ENCODE measurements around the gene SKIC8. TPM values are rescaled to one million over a fixed set of nuclear protein-coding genes. Genes with fewer than 3 reads are reported as not detected.

SKIC8 gene
- total and polyA plus RNA-seq, 2 experiments from 2014 or later: 60.6 to 70.2 TPM

DNA sequence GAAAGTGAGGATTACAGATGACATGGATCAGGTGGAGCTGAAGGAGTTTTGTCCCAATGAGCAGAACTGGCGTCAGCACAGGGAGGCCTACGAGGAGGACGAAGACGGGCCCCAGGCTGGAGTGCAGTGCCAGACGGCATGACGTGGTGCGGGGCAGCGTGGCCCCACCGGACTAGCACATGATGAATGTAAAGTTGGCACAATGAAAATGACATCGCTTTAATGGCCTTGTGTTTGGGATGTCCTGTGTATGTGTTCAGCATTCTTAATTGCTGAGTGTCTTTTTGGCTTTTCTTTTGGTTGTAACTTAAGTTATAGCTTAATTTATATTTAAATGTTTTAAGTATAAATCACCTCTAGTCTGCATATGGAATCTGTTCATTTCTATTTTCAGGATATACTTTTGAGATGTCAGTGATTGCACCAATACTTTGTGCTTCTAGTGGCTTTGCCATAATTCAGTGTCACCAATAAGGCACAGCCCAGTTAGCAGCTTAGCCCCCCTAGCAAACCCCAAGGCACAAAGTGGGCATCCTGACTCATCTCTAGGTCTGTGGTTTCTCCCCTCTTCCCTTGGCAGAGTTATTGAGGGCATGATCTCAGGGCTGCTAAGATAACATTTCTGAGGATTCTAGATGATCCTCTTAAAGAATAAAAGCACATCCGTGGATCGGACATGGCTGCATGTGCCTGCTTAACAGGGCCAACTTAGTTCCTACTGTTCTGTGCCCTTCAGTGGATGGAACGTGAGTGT lies 18.9 kb downstream of the SKIC8 start:
- no peaks in the 10 kb centered on the region for H3K27me3 ChIP-seq
- no peak overlapping the region for H3K27ac ChIP-seq
- H4K20me1 ChIP-seq (ENCODE audit: insufficient read depth, poor library complexity, severe bottlenecking): no peaks in the 10 kb centered on the region
- no peak overlapping the region for H2AFZ ChIP-seq
- no peaks in the 10 kb centered on the region for H3K9me2 ChIP-seq (replicated peaks; ENCODE audit: insufficient read depth)
- H3K4me1 ChIP-seq (ENCODE audit: insufficient read depth): no peaks in the 10 kb centered on the region
- no peak overlapping the region for H3K4me3 ChIP-seq
- no peaks in the 10 kb centered on the region for H3K79me2 ChIP-seq
- no peak for TF ChIP-seq CTCF (IDR thresholded peaks at IDR 0.05; ENCODE audit: poor library complexity)
- TF ChIP-seq EZH2 (IDR thresholded peaks at IDR 0.05; ENCODE audit: borderline replicate concordance): no peak
- no peak for TF ChIP-seq EZH2phosphoT487 (IDR thresholded peaks at IDR 0.05; ENCODE audit: low read depth, severe bottlenecking, unreplicated experiment)
- no peak for DNase-seq (ENCODE audit: low spot score)
- no peaks in the 10 kb centered on the region for H3K9me3 ChIP-seq (ENCODE audit: low read depth)
- H3K36me3 ChIP-seq (replicated peaks; ENCODE audit: insufficient read depth, low read depth): no peaks in the 10 kb centered on the region
- 96% methylated on average over 13 of the region's 13 CpGs for WGBS (ENCODE audit: low lambda C conversion rate, missing lambda C conversion rate)
- no peak overlapping the region for H3K4me2 ChIP-seq

GRCh38 chr15:78276064-78276943 lies 23.1 kb downstream of the SKIC8 start:
- no peak overlapping the region for H3K4me3 ChIP-seq
- H4K20me1 ChIP-seq (ENCODE audit: insufficient read depth, poor library complexity, severe bottlenecking): no peaks in the 10 kb centered on the region
- H3K36me3 ChIP-seq (replicated peaks; ENCODE audit: insufficient read depth, low read depth): no peaks in the 10 kb centered on the region
- H3K27ac ChIP-seq: peak overlapping the region; percentile 13
- no peak for TF ChIP-seq EZH2phosphoT487 (IDR thresholded peaks at IDR 0.05; ENCODE audit: low read depth, severe bottlenecking, unreplicated experiment)
- no peak for TF ChIP-seq CTCF (IDR thresholded peaks at IDR 0.05; ENCODE audit: poor library complexity)
- TF ChIP-seq EZH2 (IDR thresholded peaks at IDR 0.05; ENCODE audit: borderline replicate concordance): no peak
- WGBS (ENCODE audit: low lambda C conversion rate, missing lambda C conversion rate): 79% methylated on average over 6 of the region's 6 CpGs
- no peaks in the 10 kb centered on the region for H3K79me2 ChIP-seq
- no peak for DNase-seq (ENCODE audit: low spot score)
- no peak overlapping the region for H3K4me2 ChIP-seq
- no peaks in the 10 kb centered on the region for H3K9me2 ChIP-seq (replicated peaks; ENCODE audit: insufficient read depth)
- H3K4me1 ChIP-seq (ENCODE audit: insufficient read depth): no peaks in the 10 kb centered on the region
- H3K27me3 ChIP-seq: no peaks in the 10 kb centered on the region
- no peaks in the 10 kb centered on the region for H3K9me3 ChIP-seq (ENCODE audit: low read depth)
- H2AFZ ChIP-seq: no peak overlapping the region

DNA sequence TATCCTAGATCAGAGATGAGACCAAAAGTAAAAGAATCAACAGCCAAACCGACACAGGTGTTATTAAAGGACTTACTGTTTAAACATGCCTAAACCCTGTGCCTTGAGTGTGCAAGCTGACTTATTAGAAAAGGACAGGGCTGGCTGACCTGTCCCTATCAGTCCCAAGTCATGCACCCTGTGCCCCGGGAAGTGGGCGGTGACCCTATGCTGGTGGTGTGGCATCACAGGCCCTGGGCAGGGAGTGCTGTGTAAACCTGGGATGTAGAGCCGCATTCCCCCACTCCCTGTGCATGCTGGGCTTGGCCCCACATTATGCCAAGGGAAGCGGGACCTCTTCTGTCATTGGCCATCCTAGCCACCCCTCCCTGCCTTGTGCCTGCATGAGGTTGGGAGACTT lies 24.4 kb downstream of the SKIC8 start:
- Histone ChIP-seq H3K4me3 (no peak overlapping the region), H3K27me3 (no peaks in the 10 kb centered on the region), H3K4me1 (ENCODE audit: insufficient read depth) (no peaks in the 10 kb centered on the region), H2AFZ (no peak overlapping the region), H4K20me1 (ENCODE audit: insufficient read depth, poor library complexity, severe bottlenecking) (no peaks in the 10 kb centered on the region), H3K27ac (no peak overlapping the region), H3K9me2 (replicated peaks; ENCODE audit: insufficient read depth) (no peaks in the 10 kb centered on the region), H3K36me3 (replicated peaks; ENCODE audit: insufficient read depth, low read depth) (no peaks in the 10 kb centered on the region), H3K9me3 (ENCODE audit: low read depth) (no peaks in the 10 kb centered on the region), H3K4me2 (no peak overlapping the region), H3K79me2 (no peaks in the 10 kb centered on the region)
- TF ChIP-seq CTCF (IDR thresholded peaks at IDR 0.05; ENCODE audit: poor library complexity) (no peak), EZH2 (IDR thresholded peaks at IDR 0.05; ENCODE audit: borderline replicate concordance) (no peak)
- 90% methylated on average over 5 of the region's 5 CpGs for WGBS (ENCODE audit: low lambda C conversion rate, missing lambda C conversion rate)
- no peak for DNase-seq (ENCODE audit: low spot score)

Data from hepatocyte (in vitro differentiated cells).